ENCODE measurements around the gene ITLN2. TPM values are rescaled to one million over a fixed set of nuclear protein-coding genes. Genes with fewer than 3 reads are reported as not detected.
"Not testable (repeated sequence)": the region's sequence is repeated elsewhere in the genome, so short reads cannot be mapped to it uniquely, and the experiment has no call there.

ITLN2 gene
- polyA plus RNA-seq (2014; cell fraction: cytosol; rRNA removed), result not detected in 2 replicates
- polyA plus RNA-seq (2014; cell fraction: nucleus; rRNA removed), result not detected in 2 replicates

GRCh38 chr1:160954158-160955104 lies at the start of gene ITLN2:
Gene ITLN2 (minus strand): TSS chr1:160954809. CDS start chr1:160954741, 68 bp downstream.
- no peak for DNase-seq (ENCODE audit: low spot score)

GRCh38 chr1:161001525-161001924 lies 46.9 kb upstream of the ITLN2 start:
- DNase-seq (ENCODE audit: low spot score), result no peak

- DNase-seq (ENCODE audit: low spot score), result no peak
These were observed 46.3 kb upstream of the ITLN2 start for GRCh38 chr1:161000736-161001480.

GRCh38 chr1:160999376-160999775 lies 44.8 kb upstream of the ITLN2 start:
- no peak for DNase-seq (ENCODE audit: low spot score)

GRCh38 chr1:160997323-160998038 lies 42.9 kb upstream of the ITLN2 start:
- peak; percentile 31 for DNase-seq (ENCODE audit: low spot score)

- DNase-seq (ENCODE audit: low spot score), result no peak
These were observed 41.6 kb upstream of the ITLN2 start for GRCh38 chr1:160996178-160996577.

- DNase-seq (ENCODE audit: low spot score), result peak; percentile 36
These were observed 39.1 kb upstream of the ITLN2 start for GRCh38 chr1:160993544-160994193.

GRCh38 chr1:160992036-160992435 lies 37.4 kb upstream of the ITLN2 start:
- DNase-seq (ENCODE audit: low spot score), result not testable (repeated sequence)

GRCh38 chr1:160987359-160988050 lies 32.9 kb upstream of the ITLN2 start:
- no peak for DNase-seq (ENCODE audit: low spot score)

- DNase-seq (ENCODE audit: low spot score), result no peak
These were observed 31.1 kb upstream of the ITLN2 start for GRCh38 chr1:160985723-160986122.

- DNase-seq (ENCODE audit: low spot score), result no peak
These were observed 27.2 kb upstream of the ITLN2 start for GRCh38 chr1:160981584-160982411.

- no peak for DNase-seq (ENCODE audit: low spot score)
These were observed 24.7 kb upstream of the ITLN2 start for GRCh38 chr1:160979286-160979685.

GRCh38 chr1:160978510-160978927 lies 23.9 kb upstream of the ITLN2 start:
- DNase-seq (ENCODE audit: low spot score), result no peak

GRCh38 chr1:160975026-160975425 lies 20.4 kb upstream of the ITLN2 start:
- no peak for DNase-seq (ENCODE audit: low spot score)

- DNase-seq (ENCODE audit: low spot score), result no peak
These were observed 18.9 kb upstream of the ITLN2 start for GRCh38 chr1:160973491-160973890.

- DNase-seq (ENCODE audit: low spot score), result no peak
These were observed 18.3 kb upstream of the ITLN2 start for GRCh38 chr1:160972939-160973338.

- DNase-seq (ENCODE audit: low spot score), result no peak
These were observed 17.0 kb upstream of the ITLN2 start for GRCh38 chr1:160971618-160972056.

GRCh38 chr1:160963521-160963920 lies 8.9 kb upstream of the ITLN2 start:
- no peak for DNase-seq (ENCODE audit: low spot score)

GRCh38 chr1:160961419-160961818 lies 6.8 kb upstream of the ITLN2 start:
- DNase-seq (ENCODE audit: low spot score), result no peak

- DNase-seq (ENCODE audit: low spot score), result no peak
These were observed 2.4 kb upstream of the ITLN2 start for GRCh38 chr1:160956966-160957365.
